GM21515 (cell line): ENCODE measurements around the gene MYLK3.
"Not testable (repeated sequence)": the region's sequence is repeated elsewhere in the genome, so short reads cannot be mapped to it uniquely, and the experiment has no call there.

ENCODE experiments used
- ATAC-seq: cut with Tn5 transposase; IDR thresholded peaks from one replicate; pipeline ENCODE4 v1.9.1; 2021; ENCODE audit not compliant: unreplicated experiment

Gene MYLK3

GRCh38 chr16:46691726-46692125 is 56.4 kb downstream of the MYLK3 start:
- ATAC-seq = no peak

DNA sequence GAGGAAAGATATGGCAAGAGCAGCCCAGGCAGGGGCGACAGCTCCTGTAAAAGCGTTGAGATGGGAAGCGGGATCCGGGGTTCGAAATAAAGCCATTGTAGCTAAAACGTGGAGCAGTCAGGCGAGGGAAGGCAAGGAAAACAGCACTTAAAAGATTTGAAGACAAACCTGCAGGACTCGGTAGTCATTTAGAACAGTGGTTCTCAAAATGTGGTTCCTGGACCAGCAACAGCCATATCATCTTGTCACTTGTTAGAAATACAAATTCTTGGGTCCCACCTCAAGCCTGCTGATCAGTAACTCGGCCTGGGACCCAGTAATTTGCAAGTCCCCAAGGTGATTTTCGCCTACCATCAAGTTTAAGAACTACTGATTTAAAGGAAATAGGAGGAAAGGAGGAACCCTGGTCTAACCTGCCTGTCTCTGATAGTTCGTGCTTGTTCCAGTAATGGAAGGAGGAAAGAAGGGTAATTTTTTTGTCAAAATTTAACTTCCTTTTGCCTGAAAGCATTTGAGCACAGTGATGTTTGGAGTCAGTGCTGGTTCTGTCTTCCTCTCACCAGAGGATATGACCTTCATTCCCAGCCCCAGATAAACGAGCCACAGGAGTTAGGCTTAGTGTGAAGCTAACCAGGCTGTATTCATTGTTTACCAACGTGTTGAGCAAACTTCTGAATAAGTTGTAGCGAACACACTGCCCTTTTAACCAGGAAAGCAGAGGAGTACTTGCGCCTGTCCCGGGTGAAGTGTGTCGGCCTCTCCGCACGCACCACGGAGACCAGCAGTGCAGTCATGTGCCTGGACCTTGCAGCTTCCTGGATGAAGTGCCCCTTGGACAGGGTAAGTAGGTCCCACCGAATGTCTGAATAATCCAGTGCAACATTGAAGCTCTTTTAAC is 57.6 kb downstream of the MYLK3 start:
- ATAC-seq = no peak

GRCh38 chr16:46689365-46690280 is 58.5 kb downstream of the MYLK3 start, which contains the start of gene ORC6:
TSS of gene ORC6 (plus strand) at chr16:46689659. CDS start at chr16:46689706, 47 bp downstream.
- peak; percentile 67 for ATAC-seq

GRCh38 chr16:46688654-46689364 is 59.3 kb downstream of the MYLK3 start, which contains the start of gene VPS35:
TSS of gene VPS35 (minus strand) at chr16:46689178. CDS start at chr16:46689133, 45 bp downstream.
- ATAC-seq = peak; percentile 82

DNA sequence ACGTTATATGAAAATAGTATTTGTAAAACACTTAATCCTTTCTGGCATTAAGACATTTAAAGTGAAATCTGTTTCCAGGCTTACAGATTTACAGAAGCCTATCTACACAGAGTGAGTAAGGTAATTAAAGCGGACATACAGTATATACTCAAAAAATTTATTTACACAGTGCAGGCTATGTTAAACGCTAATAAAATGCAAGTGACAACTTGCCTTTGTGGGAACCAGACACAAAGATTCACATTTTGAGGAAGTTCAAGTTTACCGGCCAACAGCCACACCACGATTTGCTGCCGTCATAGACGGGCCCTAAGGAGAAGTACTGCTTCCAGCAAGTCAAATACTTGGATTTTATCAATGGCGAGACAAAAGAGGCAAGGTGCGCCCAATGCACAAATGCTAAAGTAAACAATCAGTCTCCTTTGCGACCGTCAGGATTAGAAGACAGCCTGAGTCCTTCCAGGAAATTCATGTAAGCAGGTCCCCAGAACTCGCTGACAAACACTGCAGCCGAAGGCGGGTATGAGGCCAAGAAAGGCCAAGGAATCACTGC is 60.0 kb downstream of the MYLK3 start:
- no peak for ATAC-seq

DNA sequence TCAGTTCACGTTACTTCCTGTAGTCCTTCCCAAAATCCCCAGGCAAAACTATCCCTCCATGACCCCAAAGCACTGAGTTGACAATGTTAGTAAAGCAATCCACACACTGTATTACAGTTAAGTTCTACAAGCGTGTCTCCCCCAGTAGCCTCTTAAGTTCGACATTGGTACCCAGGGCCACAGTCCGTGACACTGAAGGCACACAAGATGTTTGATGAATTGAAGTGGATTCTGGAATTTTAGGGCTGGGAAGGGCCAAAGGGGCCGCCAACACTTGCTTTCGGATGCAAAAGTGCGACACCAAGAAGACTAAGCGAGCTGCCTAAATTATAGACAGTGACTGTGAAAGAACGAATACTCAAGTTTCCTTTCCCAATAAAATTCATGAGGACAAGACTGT is 60.7 kb downstream of the MYLK3 start:
- no peak for ATAC-seq

DNA sequence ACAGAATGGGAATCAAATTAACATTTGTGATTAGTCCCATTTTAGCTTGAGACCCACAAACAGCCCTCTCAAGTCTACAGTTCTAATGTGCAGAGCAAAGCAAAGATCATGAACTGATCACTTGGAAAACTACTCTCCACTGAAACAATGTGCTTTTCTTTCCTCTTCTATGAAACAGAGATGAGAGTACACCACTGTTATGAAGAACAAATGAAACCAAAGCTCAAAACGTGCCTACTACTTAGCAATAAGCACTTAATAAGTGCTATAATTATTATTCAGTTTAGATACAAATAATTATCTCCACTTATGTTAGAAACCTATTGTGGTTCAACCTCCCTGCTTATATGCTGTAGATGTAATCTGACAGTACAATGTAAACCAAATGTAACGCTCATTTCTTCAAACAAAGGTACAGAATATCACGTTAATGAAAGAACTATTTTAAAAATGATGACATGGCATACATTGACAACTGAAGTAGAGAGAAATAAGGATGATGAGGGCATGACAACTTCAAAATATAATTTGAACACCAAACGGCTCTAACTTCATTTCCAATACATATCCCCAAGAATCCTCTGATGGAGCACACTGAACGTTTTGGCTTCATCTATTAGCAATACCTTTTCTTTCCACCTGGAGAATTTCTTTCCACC is 61.2 kb downstream of the MYLK3 start:
- no peak for ATAC-seq

- not testable (repeated sequence) for ATAC-seq
Measured at GRCh38 chr16:46681867-46682266, 66.3 kb downstream of the MYLK3 start.

GRCh38 chr16:46677943-46678342 is 70.2 kb downstream of the MYLK3 start:
- ATAC-seq = not testable (repeated sequence)

- peak; percentile 78 for ATAC-seq
Measured at GRCh38 chr16:46673320-46674013, 74.7 kb downstream of the MYLK3 start.

DNA sequence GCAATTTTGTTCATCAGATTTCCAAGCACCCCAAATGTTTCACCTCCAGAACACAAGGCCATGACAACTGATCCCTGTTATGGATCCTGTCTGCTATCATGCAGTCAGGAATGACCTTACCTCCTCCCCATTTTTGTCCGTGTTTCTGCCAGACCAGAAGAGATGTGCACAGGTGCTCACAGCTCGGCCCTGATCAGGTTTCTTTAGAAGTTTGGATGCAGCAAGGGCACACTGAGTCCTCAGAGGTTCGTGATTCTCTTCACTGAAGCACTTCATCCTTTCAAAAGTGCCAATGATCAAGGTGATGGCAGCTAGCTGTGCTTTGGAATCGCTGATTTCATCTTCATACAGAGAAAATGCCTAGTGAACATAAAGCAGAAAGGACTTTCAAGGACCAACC is 86.0 kb downstream of the MYLK3 start:
- ATAC-seq = no peak

GRCh38 chr16:46658925-46659324 is 89.2 kb downstream of the MYLK3 start:
- ATAC-seq = peak; percentile 94
